Middle frontal gyrus (tissue), 1 donor: ENCODE data around the gene KCNH1.

Experiments used
- DNase-seq: peaks from one replicate; pipeline ENCODE4 v3.0.0-alpha.2; 2015; ENCODE audit warnings: low spot score; ENCODE audit errors: extremely low spot score

Gene KCNH1

GRCh38 chr1:211133836-211134669 lies at the start of gene KCNH1:
Gene KCNH1, minus strand, starts transcription at chr1:211134148. Its CDS starts 203 bp downstream, at chr1:211133945.
- peak; percentile 85 for DNase-seq

GRCh38 chr1:211182746-211183145 lies 48.8 kb upstream of the KCNH1 start:
- no peak for DNase-seq

GRCh38 chr1:211174375-211174774 lies 40.4 kb upstream of the KCNH1 start:
- DNase-seq: no peak

GRCh38 chr1:211172657-211173056 lies 38.7 kb upstream of the KCNH1 start:
- DNase-seq: no peak

- no peak for DNase-seq
Observed at GRCh38 chr1:211169353-211169752, 35.4 kb upstream of the KCNH1 start.

GRCh38 chr1:211158866-211159265 lies 24.9 kb upstream of the KCNH1 start:
- DNase-seq: no peak

GRCh38 chr1:211155040-211155439 lies 21.1 kb upstream of the KCNH1 start:
- DNase-seq: no peak

GRCh38 chr1:211153932-211154331 lies 20.0 kb upstream of the KCNH1 start:
- no peak for DNase-seq

GRCh38 chr1:211148366-211148765 lies 14.4 kb upstream of the KCNH1 start:
- DNase-seq: no peak

GRCh38 chr1:211145944-211146343 lies 12.0 kb upstream of the KCNH1 start:
- no peak for DNase-seq

- DNase-seq: peak; percentile 78
Observed at GRCh38 chr1:211135342-211135950, 1.5 kb upstream of the KCNH1 start.

- no peak for DNase-seq
Observed at GRCh38 chr1:211133393-211133835, 534 bp downstream of the KCNH1 start.

GRCh38 chr1:211132721-211133392 lies 1.1 kb downstream of the KCNH1 start:
- DNase-seq: no peak

GRCh38 chr1:211129776-211130175 lies 4.2 kb downstream of the KCNH1 start:
- DNase-seq: no peak

- no peak for DNase-seq
Observed at GRCh38 chr1:211127166-211127565, 6.8 kb downstream of the KCNH1 start.

- no peak for DNase-seq
Observed at GRCh38 chr1:211126622-211127021, 7.3 kb downstream of the KCNH1 start.

- no peak for DNase-seq
Observed at GRCh38 chr1:211118407-211119102, 15.4 kb downstream of the KCNH1 start.

- DNase-seq: no peak
Observed at GRCh38 chr1:211114446-211114845, 19.5 kb downstream of the KCNH1 start.

- DNase-seq: no peak
Observed at GRCh38 chr1:211113566-211113965, 20.4 kb downstream of the KCNH1 start.

- DNase-seq: no peak
Observed at GRCh38 chr1:211111351-211111750, 22.6 kb downstream of the KCNH1 start.

GRCh38 chr1:211101481-211101880 lies 32.5 kb downstream of the KCNH1 start:
- DNase-seq: no peak

GRCh38 chr1:211099393-211099792 lies 34.6 kb downstream of the KCNH1 start:
- no peak for DNase-seq
